Vagina (tissue), 2 donors: ENCODE data around the gene SLFN5.

ENCODE experiments used
- CTCF ChIP-seq, 3 experiments: fragments of 450-650 bp in 2 of 3; fragments of 200-600 bp in 1 of 3; sonication (generic) in 1 of 3; IDR thresholded peaks; one replicate each; pipeline ENCODE4 v1.5.1; 2017 to 2019; ENCODE audit warnings: antibody characterized with exemption in 3 of 3, mild to moderate bottlenecking in 2 of 3, moderate library complexity in 2 of 3
- POLR2A ChIP-seq, 2 donors: fragments of 450-650 bp; IDR thresholded peaks; one replicate each; pipeline ENCODE4 v1.6.1; 2017; ENCODE audit warnings: antibody characterized with exemption in 2 of 2, mild to moderate bottlenecking in 2 of 2, moderate library complexity in 2 of 2
- POLR2AphosphoS5 ChIP-seq, 2 donors: sonication (generic); formaldehyde crosslinking; IDR thresholded peaks; one replicate each; pipeline ENCODE4 v1.9.0; 2017; ENCODE audit warnings: antibody characterized with exemption in 2 of 2, mild to moderate bottlenecking in 2 of 2, low read depth in 1 of 2; ENCODE audit not compliant: insufficient read depth in 1 of 2

- TF ChIP-seq POLR2A (IDR thresholded peaks at IDR 0.05) (no peak), CTCF (IDR thresholded peaks at IDR 0.05) (no peak), POLR2AphosphoS5 (IDR thresholded peaks at IDR 0.05; ENCODE audit: insufficient read depth in 1 of 2, low read depth in 1 of 2) (no peak)
Observed at GRCh38 chr17:35227546-35227945, 15.3 kb upstream of the SLFN5 start.
